Measurements from ENCODE around the gene VGLL3.
"Not testable (repeated sequence)": the region's sequence is repeated elsewhere in the genome, so short reads cannot be mapped to it uniquely, and the experiment has no call there.

Gene VGLL3

DNA sequence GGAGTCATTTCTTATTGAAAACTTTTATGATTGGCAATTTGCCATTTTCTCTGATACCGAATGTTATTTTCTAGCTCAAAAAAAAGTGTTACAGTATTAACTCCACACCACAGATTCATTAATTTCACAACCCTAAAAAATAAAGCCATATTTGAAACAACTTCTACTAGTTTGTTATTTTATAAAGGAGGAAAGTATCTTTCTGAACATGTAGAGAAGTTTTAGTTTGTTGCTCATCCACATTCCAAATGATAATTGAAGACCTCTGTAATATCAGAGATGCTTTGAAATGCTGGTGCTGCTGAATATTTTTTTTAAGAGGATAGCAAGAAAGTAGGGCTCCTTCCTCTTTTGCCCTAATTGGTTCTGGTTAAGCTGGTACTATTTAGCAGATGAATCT, 1.9 kb downstream of the VGLL3 start:
- no peak for DNase-seq

DNA sequence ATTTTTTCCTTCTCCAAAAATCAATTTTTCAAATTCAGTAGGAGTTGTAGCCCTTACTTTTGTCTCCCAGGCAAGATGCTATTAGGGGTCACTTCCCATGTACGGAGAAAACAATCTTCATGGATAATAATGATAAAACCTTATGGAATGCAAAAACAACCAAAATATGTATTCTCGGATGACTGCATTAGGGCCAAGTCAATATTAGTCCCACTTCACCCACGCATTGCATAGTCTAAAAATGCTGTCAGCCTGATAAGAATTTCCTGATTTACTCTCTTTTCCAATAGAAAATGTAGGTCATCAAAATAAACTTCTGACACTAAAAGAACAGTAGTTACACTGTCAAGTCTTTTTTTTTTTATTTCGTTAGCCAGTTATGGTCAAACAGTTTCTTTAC, 2.7 kb downstream of the VGLL3 start:
- no peak for DNase-seq

DNA sequence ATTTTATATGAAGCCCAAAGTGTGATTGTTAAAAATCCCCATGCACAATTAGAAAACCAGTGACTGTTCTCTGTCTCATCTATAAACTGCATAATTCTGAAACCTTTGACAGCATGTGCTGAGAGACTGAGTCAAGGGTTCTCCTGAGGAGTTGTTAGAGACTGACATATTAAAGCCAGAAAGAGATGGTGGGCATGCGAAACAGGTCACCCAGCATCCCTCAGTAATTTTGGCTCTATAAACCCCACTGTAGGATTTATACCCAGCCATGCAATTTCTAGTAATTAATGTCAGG, 3.6 kb downstream of the VGLL3 start:
- no peak for DNase-seq

DNA sequence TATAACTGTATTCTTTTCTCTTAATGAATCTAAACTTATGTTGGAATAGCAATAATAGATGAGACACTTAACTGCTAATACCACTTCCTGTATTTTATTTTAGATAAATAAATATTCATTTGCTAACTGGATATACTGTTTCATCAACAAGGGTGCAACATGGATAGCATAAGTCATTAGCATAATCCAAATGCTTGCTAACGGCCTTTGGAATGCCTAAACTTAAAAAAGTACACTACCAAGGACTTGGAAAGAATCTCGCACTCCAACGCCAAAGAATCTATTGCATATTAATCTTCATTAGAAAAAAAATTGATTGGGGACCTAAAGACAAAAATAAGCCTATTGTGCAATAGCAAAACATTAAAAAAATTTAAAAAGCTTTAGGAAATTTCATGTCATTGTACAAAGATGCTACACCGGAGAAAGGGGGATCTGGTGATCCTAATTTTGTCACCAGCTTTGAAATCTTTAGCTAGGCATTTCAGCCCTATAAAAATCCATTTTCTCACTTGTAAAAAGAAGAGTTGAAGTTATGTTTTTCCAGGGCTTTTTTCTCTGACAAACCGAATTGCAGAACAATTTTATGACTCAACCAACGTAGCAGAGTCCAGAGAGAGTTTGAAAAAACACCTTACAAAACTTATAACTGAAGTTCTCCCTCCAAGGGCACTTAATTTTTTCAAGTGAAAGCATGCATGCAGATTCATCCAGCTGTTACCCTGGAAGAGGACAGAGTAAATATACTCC, 4.1 kb downstream of the VGLL3 start:
- DNase-seq = no peak

DNA sequence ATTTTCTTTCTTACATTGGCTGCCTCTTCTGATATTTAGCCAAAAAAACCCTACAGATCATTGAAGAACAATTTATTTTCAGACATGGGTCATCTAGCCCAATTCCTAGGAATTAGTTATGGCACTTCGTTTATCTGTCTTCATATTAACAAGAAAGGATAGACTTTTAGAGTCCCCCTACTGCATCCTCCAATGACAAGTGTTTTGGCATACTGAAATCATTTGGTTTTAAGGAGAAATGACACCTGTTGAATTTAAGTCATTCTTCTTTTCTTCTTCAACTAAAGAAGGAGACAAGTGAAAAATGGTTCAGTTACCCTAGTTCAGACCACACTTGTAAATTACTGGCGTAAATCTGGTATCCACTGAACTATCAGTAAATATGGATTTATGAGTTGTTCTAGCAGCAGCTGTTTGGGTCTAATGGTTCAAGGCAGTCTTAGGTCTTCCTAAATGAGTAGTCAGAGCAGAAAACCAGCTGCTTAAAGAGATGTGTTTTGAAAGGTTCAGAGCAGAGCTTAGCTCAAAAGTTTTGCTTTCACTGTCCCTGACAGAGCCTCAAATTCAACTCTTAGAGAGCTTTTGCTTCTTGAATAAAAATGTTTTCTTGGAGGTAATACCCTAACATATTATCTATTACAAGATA, 5.6 kb downstream of the VGLL3 start:
- no peak for DNase-seq

DNA sequence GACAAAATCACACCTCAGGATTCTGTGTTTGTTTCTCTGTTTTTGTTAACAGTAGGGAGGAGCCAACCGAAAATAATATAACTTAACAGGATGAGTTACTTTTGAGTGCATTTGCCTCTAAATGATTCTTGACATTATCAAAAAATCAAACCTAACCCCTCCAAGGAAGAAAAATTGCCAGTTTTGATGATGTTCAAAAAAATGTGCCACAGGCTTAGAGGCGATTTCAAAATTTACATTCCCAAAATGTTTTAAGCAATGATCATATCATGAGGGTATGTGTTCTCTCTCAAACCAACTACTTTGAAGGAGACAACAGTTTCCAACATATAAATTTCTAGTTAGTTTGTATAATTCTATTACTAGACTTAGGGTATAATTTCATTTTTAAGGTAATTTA, 6.7 kb downstream of the VGLL3 start:
- DNase-seq = no peak

DNA sequence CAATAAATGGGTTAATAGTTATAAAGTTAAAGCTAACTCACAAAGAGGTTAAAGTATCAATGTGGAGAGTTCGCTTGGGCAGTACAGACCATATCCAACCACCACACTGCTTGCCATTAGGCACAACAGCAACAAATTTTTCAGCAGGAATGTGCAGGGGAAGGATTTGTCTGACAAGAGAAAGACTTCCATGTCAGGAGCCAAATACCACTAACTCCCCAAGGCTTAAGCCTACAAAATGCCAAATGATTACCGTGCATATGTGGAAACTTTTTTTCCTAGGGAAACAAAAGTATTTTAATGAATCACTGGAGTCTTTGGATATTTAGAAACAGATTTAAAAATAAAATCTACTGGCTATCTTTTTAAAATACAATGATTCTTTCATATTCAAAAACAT, 8.1 kb downstream of the VGLL3 start:
- DNase-seq = no peak

DNA sequence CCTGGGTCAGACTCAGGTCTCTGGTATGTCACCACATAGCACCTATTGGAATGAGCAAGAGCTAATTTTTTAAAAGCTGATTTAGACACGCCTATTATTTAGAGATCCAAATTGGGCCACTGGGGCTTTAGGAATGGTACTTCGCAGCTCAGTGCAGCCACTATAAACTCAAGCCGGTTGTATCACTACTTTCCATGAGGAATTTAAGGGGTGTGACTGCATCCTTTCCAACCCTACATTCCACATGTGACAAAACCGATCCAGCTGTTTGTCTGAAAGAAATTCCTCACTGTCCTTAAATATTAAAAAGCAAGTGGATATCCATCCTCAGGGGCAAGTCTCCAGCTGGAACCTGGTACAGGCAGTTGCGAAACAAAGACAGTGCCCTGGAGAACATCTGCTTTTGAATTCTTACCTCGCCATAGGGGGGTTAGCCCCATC, 12.8 kb downstream of the VGLL3 start:
- no peak for DNase-seq

DNA sequence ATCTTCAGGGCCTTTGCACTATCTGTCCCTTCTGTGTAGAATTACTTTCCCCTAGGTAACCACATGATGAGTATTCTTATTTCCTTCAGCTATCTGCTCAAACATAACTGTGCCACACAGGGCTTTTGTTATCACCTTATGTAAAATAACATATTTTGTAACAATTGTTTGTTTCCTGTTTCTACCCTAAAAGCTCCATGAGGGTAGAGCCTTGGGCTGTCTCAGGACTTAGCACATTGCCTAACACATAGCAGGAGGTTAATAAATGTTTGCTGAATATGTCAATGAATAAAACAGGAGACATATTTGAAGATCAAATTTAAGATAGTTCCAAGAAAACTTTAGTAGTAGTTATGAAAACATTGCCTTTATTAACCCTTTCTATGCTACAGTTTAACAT, 14.7 kb downstream of the VGLL3 start:
- no peak for DNase-seq

DNA sequence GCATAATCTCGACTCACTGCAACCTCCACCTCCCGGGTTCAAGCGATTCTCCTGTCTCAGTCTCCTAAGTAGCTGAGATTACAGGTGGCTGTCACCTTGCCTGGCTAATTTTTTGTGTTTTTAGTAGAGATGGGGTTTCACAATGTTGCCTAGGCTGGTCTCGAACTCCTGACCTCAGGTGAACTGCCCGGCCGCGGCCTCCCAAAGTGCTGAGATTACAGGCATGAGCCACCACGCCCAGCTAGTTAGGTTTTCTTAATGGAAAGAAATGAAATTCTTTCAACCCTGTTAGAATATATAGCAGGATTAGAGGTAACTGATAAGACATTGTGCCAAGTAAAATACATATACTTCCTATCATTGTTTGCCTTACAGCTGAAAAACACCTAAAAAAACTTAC, 16.8 kb downstream of the VGLL3 start:
- DNase-seq = not testable (repeated sequence)

DNA sequence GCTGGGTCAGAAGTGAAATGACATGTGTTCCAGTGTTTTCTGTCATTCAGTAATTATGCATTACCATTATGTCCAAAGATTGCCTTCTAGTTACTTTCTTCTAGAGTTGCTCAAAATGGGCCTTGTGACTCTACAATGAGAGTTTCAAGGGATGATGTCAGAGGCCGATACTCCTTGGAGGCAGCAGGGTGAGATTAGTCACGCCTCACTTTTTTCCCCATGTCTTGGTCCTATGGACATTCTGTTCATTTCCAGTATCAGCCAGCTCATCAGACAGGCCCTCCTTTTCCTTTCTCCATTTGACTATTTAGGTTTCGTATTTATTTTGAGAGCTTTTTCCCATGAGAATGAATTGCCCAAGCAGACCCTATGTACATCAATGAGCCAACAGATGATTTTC, 17.5 kb downstream of the VGLL3 start:
- no peak for DNase-seq

DNA sequence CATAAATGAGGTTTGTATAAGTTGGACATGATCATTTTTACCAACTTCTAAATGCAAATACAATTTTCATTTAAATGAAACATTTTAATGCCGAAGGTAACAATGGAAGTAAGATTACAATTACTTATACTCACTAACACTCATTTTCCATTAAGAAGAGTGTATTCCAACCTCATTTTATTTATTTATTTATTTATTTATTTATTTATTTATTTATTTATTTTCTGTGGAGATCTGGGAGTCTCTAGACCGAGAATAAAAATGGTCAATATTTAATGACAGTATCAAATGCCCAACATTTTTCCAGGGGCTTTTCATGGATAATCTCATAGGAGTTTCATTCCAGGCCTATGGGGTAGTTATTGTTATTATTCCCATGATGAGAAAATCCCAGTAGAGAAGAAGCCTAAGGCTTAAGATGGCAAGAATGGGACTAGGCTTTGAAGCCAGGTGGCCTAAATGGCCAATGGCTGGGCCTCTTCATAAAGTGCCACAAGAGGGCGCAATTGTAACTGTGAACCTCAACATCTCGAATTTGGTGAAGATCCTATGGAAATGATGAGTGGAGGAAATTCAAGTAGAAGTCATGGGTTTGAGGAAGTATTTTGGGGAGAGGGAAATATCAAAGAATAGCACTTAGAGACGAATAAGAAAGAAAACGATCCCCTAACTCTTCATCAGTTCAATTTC, 21.3 kb downstream of the VGLL3 start:
- DNase-seq = no peak

DNA sequence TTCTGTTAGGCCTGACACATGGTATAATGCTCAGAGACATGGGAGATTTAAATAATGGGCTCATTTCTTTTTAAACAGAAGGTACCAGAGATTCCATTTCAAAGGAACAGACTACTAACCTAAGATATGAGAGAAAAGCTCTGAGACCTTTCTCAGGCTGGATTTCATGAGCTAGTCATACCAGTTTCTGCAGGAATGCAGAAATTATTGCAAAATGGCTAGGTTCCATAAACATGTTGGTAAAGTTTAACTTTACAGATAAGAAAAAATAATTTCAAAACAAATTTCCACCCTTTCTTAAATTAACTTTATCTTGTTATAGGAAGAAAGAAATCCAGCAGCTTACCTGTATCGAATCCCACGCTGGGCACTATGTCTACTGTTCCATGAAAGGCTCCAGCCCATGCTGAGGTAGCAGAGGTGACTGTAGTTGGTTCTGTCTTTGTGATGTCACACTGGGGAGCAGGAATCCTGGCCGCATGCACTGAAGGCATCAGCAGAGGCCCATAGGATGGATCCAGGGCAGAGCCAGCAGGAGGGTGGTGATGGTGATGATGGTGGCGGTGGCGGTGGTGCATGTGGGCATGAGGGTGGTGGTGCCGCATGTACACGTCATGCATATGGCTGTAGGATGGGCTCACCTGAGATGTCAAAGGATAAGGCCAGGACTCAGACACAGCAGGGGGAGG, 22.6 kb downstream of the VGLL3 start:
- no peak for DNase-seq

DNA sequence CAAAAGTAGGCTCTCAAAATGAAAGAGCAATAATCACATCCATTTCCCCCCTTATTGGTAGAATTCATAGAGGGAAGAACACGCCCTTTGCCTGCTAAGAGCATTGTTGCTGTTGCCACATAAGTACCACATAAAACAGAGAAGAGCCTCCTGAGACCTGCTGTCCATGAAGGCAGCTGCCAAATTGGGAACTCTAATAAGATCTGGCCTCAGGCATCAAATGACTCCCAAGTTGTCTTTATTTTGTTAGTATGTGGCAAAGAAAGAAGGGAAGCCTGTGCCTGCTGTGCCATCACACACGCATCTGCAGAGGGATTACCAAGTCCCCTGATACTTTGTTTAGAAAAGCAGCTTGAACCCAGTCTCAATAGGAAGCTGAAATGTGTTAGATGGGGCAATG, 23.9 kb downstream of the VGLL3 start:
- no peak for DNase-seq

DNA sequence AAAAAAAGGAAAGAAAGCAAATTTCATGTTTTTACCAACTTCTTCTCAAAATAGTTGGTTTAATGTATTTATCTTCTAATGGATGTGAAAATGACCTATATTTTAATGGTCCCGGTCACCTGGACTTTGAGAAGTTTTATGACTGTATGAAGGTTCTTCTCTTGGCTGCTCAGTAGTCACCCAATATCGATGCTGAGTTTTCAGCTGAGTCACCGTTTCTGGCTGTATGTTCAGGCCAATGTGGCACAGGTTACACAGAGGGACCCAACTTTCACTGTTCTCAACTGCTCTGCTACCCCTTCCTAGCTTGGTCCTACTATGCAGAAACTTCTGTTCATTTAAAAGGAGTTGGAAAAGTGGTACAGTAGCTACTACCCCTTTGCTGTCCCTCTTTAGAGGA, 25.8 kb downstream of the VGLL3 start:
- no peak for DNase-seq

DNA sequence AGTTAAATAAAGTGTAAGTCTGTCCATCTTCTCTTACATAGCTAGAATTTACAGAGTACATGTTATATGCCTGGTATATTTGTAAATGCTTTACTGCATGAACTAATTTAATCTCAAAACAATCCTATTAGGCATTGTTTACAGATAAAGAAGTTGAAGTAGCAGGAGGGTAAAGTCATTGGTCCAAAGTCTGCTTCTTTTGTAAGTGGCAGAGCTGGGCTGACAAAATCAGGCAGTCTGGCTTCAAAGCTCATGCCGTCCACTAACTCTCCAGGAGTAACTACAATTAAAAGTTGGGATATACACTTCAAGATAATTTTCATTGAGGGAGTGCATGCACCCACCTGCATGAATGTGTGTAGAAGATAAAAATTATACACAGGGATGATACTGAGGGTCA, 27.3 kb downstream of the VGLL3 start:
- no peak for DNase-seq

DNA sequence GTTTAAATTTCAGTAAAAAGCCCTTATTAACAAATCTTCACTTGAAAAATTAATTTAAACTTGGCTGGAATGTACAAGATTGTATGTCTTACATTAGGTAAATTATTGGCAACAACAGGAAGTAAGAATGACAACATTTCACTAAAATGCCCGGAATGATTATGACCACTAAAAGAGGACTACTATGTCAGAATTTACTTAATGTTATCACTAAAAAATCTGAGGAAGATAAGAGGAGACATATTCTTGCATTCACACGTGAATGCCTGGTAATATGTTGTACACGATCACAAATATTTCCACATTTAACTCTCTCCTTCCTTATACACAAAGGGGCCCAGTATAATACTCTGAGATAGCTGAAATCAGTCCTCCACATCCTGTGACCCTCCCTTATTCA, 29.7 kb downstream of the VGLL3 start:
- DNase-seq = no peak

DNA sequence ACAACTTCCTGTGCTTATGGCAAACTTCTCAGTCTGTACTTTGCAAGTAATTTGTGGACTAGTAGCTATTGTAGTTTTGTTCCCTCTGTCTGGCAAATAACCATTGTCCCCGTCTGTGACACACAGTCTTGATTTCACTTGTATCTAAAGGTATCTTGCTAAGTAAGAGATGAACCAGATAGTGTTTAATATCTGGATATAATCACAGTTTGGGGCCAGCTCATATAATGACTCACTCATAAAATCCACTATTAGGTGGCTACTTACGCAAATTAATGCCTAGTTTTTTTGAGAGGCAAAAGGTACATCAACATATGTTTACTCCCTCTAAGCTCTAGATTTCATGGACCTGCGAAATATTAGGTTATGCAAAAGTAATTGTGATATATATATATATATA, 30.4 kb downstream of the VGLL3 start:
- no peak for DNase-seq

DNA sequence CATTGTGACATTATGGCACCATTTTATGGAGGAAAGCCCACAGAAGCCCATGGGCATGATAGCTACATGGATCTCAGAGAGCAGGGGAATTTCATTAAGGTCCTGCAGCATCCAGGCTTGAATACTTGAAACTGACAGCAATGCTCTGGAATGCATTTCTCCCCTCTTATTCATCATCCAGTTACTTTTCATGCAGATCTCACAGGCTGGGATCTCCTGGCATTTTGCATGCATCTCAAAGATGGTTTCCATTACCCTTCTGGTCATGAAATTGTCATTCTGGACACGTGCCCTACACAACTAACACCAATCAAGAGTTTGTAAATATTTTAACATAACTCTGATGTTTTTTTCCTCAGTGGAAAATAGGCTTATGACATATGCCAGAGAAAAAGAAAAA, 32.4 kb downstream of the VGLL3 start:
- DNase-seq = no peak

DNA sequence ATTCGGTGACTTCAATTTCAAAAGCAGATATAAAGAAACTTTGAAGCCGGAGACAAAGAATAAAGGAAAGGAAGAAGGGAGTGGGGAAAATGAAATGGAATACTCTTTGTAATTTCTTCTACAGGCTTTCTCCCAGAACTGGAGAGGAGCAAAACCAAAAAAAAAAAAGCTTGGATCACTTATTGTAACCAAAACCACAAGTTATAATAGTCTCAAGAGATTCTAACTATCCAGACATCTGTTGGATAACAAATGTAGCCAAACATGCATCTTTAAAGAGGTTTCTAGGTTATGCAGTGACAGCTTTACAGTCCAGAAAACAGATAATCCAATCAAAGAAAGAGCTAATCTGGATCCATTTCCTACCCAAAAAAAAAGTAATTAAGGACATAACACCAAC, 36.2 kb downstream of the VGLL3 start:
- DNase-seq = no peak

DNA sequence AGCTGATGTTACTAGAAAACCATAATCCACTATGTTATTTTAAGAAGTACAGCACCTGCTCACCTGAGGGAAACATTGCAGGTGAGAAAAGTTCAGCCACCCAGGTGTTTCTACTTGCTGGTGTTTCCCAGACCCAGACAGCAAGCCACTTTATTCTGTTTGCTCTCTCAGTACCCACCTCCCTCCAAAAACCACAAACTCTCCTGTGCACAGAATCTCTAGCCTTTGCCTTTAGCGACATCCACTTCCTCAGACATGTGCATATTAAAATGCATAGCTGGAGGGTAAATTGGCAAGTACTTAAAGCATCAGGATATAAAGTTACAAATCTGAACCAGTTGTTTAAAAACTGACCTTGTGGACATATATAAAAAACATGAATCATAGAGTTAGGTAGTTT, 36.7 kb downstream of the VGLL3 start:
- DNase-seq = no peak

DNA sequence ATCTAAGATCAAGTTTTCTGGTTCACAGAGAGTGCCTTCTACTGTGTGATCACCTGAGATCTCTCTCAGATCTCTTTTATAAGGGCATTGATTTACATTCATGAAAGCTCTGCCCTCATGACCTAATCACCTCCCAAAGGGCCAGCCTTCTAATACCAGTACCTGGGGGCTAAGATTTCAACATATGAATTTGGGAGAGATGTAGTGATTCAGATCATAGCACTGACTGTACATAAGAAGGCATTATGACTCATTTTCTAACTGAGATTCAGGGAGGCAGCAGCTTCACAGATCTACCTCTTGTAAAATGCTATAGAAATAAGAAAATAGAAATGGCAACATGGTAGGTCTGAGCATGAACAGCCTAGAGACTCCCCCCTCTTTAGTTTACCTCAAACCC, 39.6 kb downstream of the VGLL3 start:
- DNase-seq = no peak

DNA sequence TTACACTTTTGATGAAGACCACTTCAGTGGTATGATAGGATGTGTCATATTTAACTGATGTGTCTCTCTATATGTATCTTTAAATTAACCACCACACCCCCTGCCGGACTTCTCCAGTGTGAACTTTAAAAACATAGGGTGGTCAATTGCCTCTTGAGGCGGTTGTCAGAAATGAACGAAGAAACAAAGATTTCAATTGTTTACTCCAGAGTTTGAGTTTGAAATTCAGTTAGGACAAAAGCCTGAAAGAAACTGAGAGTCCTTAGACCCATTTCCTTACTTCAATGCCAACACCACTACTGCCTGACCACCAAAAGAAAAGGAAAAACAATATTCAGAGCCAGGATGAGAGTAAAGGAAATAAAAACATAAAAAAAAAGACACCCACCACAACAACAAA, 40.2 kb downstream of the VGLL3 start:
- no peak for DNase-seq

DNA sequence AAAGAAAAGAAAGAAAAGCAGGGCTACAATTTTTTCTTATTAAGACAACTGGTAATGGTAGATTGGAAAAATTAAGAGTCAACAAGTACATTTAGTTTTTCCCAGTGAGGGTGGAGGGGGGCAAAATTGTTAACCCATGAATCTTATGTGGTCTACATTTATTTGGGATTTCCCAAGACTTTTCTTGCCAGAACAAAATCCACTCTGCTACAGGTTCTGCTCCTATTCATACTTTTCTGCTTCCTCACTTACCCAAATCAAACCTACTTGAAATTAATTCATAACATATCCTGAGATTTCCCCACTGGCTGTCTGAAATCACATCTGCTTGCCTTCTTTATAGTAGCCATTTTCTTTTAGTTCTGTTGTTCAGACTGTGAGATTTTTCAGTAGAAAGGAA, 41.1 kb downstream of the VGLL3 start:
- DNase-seq = no peak

Measured in activated CD8-positive, alpha-beta memory T cell treated with anti-CD3 and anti-CD28 coated beads, Interleukin-2, amount 50 U/mL, for 48 hours (primary cell).